NCI-H446 (cell line): ENCODE measurements around the gene NEK10.
"Not testable (repeated sequence)": the region's sequence is repeated elsewhere in the genome, so short reads cannot be mapped to it uniquely, and the experiment has no call there.

Source experiments
- DNase-seq, 2 experiments: peaks; one replicate each; lab custom pipeline; 2025; lab: John Stamatoyannopoulos, UW

Gene NEK10

DNA sequence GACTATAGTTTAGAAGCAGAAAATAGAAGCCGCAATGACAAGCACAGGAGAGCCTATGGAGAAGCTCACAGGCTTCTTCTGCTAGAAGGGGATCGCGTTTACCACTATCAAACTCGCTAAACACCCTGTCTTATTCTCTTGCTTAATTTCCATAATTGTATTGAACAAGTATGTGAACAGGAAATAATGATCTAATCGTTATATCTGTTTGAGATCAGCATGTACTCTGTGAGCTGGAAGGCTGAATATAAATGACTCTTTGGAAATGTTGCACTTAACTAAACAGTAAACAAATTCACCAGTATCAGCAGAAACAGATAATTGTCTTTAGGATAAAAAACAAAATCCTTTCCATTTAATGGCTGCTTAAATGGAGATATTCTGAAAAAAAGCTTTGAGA lies 15.0 kb downstream of the NEK10 start:
- no peak for DNase-seq

DNA sequence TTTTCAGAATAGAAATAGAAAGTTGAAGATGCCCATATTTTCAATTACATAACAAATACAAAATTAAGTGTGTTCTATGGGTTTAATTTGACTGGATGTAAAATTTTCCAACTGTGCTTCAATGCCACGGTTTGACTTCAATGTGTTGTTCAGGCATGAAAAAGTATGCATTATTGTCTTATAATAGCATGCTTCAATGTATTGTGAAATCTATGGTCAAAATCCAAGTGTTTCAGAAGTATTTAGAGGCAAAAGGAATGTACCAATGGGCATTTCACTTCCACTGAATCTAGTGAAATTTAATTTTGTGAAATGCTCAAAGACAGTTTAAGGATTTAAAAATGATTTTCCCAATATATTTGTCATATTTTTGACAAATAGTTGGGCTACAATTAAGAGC lies 16.0 kb downstream of the NEK10 start:
- no peak for DNase-seq

DNA sequence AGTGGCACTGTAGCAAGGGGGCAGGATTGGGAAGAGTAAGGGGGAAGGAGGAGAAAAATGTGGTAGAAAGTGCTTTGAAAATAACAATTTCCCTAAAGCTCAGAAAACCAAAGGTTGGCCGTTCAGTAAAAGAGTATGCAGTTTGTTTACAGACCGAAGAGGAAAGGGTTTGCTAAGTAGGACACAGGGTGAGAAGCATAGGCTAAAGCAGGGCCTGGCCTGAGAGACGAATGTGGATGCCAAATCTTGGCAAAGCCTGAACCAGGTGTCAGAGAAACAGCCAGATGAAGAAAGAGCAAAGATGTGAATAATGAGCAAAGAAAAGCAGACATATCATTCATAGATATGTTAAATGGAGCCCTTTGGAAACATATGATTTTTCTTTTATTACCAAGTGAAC lies 17.1 kb downstream of the NEK10 start:
- no peak for DNase-seq

DNA sequence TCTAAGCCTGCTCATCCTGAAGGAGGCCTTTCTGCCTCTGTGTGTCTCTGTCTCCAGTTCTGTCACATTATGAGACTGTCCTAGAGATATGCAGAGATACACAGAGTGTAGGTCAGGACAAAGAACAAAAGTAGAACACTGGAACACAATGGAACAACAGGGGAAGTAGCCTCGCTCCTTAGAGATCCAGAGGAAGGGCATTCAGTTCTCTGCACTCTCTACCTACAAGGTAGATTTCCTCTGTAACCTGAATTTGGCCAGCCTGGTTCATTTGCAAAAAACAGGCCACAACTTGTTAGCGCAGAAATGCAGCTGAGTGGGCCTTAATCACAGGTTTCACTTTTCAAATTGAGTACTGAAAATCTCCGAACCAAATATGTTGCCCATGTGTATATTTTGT lies 19.4 kb downstream of the NEK10 start:
- no peak for DNase-seq

DNA sequence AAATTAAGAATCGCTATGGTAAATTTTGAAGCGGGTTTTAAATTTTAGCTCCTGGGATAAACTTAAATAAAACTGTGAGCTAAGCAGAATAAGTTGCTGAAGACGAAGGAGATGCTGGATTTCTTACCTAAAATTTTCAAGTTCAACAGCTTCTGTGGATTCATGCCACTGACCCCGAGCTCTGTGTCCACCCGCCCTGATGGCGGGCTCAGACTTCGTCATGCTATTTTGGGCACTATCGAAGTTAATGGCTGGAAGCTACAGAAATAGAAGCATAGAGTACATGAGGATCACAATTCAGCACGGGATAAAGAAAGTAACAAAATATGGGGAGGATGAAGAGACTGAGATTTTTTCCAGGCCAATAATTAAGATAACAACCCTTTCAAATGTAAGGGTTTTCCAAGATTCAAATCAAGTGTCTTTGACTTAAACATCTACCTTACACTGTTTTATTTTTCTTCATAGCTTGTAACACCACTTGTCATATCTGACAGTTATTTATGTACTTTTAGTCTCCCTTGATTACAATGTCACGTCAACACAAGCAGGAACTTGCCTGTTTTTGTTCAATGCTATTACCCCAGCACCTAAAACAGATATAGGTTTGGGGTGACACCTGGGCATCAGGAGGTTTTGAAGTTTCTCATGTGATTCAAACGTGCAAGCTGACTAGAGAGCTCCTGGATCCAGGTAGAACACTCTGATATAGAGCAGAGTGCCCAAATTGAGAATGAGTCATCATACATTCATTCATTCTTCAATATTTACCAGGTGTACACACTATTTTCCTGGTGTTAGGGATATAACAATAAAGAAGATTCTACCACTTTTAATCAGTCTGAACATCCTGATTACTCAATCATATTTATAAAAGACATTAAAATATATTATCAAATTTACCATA lies 23.0 kb downstream of the NEK10 start:
- no peak for DNase-seq

DNA sequence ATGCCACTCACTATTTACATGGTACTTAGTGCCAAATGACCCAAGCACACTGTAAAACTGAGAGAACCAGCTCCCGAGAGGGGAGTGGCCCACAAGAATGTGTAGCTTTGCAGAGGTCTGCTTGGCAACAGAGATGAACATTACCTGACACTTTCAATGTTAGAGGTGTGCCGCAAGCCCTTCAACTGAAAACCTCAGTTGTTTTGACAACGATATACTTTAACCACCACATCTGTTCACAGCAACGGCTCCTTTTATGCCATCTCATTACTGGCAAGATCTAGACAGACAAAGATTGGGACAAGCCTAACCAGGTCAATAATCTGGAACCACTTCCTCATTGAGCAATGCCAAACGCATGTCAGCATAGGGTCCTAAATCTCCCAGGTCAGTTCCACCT lies 23.7 kb downstream of the NEK10 start:
- DNase-seq = no peak

DNA sequence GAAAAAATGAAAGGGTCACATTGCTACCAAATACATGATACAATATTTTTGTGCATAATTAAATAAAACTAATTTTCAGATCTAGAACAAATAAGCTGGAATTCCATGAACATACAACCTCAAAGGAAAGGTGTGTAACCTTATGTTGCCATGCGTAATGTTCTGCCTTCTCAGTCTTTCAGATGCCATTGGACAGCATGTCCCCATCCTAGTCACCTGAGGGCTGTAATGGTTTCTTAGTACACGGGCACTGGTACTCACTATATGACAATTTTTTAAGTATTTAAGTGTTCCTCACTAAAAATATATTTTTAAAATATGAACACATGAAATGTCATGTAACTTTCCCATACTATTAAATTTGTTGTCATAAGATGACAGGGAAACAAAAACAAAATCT lies 24.1 kb downstream of the NEK10 start:
- DNase-seq = no peak

DNA sequence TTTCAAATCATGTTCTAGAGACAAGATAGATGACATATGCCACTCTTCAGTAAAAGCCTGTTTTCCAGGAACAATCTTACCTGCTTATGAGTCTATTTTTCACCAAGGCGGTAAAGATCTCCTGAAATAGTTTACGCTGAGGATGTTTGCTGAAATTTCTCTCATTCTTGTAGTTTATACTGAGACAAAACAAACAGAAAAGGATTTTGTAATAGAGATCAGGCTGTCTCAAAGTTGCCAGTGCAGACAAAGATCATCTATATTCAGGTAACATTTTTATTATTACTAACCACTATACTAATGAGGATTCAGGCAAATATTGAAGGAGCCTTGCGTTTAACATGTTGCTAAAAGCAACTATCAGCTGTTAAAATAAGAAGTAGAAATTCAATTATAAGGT lies 25.0 kb downstream of the NEK10 start:
- no peak for DNase-seq

DNA sequence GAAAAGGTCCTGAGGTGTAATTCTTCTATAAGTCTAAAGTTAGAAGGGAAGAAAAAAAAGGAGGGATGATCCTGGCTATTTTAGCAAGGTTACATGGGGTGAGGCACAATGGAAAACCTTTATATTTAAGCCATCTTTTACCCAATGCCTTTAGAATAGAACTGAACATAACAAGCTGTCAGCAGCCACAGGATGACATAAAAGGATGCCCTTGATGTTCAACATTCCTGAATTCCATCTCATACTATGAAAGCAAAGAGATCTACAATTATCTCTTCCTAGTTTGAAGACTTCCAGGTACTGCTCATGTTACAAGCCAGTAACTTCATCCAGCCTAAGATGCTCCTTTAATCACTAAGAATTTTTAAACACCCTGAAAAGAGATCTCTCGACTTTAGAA lies 26.9 kb downstream of the NEK10 start:
- DNase-seq = no peak

DNA sequence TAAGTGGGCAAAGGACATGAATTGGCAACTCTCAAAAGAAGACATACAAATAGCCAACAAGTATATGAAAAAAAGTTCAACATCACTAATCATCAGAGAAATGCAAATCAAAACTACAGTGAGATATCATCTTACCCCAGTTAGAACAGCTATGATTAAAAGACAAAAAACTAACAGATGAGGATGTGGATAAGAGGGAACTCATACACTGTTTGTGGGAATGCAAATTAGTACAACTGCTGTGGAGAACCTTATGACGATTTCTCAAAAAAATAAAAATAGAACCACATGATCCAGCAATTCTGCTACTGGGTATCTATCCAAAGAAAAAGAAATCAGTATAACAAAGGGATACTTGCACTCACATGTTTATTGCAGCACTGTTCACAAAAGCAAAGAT lies 28.6 kb downstream of the NEK10 start:
- no peak for DNase-seq

DNA sequence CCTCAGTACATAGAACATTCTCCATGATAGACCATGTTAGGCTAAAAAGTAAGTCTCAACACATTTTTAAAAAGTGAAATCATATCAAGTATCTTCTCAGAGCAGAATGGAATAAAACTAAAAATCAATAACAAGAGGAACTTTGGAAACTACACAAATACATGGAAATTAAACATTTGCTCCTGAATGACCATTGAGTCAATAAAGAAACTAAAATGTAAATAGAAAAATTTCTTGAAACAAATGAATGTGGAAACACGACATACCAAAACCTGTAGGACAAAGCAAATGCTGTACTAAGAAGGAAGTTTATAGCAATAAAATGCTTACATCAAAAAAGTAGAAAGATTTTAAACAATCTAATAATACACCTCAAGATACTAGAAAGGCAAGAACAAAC lies 33.6 kb downstream of the NEK10 start:
- DNase-seq = no peak

DNA sequence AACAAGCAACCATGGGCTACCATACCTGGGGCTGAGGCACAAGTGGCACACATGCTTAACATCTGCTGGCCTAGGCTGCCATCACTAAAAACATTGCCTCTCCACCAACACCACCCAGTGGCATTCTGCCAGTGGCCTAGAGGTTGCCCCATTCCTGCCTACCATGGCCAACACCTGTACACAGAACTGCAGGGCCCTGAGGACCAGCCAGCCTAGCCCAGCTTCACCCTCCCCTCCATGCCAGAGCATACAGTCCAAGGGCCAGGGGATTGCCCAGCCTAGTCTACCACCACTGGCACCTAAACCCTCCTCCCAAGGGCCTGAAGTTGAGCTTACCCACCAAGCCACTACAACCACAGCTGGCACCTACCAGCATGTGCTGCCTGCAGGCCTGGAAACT lies 35.3 kb downstream of the NEK10 start:
- DNase-seq = no peak

DNA sequence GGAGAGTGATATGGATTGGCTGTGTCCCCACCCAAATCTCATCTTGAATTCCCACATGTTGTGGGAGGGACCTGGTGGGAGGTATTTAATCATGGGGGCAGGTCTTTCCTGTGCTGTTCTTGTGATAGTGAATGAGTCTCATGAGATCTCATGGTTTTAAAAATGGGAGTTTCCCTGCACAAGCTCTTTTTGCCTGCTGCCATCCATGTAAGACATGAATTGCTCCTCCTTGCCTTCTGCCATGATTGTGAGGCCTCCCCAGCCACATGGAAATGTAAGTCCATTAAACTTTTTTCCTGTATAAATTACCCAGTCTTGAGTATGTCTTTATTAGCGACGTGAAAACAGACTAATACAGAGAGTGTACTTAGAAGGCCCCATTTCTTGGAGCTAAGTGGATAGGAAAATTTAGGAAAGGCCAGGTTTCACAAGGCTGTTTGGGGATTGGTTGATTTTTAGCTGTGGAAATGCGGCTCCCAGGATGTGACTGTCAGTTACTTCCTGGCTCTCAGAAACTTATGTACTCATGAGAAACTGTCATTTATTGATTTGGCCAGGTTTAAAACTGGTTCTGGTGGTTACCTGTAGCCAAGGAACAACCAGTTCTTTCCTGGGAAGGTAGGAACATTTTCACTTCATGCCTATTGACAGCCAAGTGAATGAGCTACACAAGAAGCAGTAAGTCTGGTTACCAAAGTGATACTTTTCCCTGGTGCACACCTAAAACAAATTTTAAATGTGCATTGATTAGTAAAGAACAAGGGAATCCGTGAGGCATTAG lies 40.0 kb downstream of the NEK10 start:
- DNase-seq = not testable (repeated sequence)

DNA sequence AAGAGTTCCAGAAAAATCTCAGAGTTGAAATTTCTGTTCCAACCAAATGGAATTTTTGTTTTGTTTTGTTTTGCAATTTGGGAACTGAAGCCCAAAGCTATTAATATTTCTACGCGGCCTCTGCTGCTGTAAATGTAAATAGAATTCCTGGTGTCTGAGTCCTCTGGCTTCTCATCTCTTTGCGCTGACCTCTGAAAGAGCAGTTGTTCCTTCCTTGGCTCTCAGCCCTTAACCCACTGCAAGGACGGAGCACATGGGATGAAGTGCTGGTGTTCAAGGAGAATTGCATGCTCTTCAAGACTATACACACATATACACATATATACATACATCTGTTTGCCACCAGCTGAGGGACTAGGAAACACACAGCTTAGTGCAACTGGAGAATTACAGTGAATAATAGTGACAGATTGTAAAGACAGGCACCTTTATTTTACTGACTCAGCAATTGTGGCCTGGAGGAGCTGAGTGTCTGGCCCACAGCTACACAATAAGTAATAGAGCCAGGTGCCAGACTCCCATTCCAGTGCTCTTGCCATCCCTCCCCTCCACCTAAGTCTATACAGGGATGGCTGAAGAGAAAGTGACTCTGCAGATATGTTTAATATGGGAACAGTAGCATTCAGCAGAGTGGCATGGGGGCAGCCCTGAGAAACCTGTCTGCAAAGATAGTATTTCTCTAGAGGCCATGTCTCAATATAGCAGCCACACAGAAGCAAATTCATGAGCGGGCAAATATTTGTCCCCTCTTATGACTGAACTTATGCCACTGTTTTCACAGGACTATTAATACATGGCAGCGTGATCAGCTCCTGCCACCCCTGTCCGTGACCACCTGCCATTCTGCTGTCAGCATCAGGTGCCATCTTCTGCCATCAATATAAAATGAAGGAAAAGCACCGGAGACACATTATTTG lies 42.3 kb downstream of the NEK10 start:
- peak in 1 of 2 experiments; percentile 10 for DNase-seq

DNA sequence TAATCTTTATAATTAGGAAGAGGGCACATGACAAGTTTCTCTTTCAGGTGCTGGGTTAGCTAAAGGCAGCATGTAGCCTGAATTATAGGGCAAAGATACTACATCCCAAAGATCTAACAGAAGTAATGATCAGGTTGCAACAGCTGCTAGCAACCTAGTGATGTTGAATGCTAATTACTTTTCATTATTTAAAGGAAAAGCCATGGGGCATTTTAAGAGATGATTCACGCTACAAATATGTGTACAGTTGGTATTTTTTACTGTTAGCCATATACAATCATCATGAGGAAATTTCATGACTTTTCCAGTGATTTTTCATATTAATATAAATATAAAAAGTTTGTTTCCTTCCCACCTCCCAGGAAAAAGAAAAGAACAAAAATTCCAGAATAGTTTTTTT lies 43.0 kb downstream of the NEK10 start:
- no peak for DNase-seq

DNA sequence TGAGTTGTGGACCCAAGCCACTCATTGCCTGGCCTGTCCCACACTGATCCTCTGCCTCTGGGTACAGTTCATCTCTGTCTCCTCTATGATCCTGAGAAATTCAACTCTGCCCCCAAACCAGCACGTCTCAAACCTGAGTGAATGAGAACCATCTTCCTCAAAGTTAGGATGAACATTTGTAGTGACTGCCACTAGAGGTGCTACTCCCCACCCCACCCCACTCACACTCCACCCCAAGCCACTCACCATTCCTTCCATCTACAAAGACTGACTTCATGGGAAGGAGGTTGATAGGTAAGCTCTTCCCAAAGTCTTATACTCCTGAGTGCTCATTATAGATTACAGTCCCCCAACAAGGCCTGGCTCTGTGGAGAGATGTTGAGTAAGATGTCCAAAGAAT lies 43.8 kb downstream of the NEK10 start:
- no peak for DNase-seq

DNA sequence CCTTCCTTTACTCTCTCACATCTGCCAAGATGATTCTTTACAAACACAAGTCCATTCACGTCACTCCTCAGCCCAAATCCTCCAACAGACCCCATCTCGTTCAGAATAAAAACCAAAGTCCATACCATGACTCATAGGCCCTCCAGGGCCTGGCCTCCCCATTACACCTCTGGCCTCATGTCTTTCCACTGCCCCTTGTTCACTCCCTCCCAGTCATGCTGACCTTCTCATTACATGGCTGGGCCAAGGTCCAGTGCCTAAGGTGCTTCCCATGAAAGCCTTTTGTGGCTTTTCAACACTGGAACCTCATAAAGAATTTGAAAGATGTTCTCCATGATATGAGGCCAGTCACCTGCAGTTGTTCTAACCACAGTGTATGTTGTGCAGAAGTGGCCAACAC lies 44.5 kb downstream of the NEK10 start:
- DNase-seq = no peak

DNA sequence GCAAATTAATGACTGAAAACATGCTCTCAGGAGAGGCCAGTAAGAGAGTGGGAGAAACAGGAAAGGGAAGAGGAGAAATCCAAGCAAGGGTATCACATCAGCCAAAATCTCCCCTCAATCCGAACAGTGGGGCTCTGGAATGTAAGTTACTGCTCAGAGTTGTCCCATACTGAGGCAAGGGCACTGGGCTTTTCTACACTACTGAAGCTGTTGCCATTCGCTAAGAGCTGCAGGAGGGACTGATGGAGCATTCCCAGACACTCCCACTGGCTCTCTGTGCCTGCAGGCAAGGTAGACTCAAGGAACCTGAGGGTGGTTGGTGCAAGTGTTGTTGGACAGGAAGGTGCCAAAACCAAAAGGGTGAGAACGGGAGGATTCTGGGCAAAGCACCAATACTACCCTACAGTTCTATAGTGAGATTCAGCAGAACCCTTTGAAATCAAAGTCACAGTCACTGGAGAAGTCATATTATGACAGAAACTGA lies 46.1 kb downstream of the NEK10 start:
- no peak for DNase-seq

DNA sequence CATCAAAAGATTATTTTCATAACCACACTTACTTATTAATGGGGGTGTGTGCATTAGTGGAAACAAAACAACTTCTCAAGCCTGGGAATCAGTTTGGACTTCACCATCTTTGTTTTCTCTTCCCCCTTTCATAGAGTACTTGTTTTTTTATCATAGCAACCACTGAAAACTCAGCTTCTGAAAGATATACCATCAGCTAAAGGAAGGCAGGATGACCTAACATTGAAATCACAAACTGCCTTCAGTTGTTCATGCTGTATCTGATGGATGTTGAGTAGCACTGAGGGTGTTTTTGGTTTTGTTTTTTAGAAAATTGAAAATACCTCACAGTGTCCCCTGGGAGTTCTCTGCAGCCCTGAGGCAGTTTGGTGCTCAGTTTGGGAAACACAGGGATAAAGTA lies 46.5 kb downstream of the NEK10 start:
- no peak for DNase-seq

DNA sequence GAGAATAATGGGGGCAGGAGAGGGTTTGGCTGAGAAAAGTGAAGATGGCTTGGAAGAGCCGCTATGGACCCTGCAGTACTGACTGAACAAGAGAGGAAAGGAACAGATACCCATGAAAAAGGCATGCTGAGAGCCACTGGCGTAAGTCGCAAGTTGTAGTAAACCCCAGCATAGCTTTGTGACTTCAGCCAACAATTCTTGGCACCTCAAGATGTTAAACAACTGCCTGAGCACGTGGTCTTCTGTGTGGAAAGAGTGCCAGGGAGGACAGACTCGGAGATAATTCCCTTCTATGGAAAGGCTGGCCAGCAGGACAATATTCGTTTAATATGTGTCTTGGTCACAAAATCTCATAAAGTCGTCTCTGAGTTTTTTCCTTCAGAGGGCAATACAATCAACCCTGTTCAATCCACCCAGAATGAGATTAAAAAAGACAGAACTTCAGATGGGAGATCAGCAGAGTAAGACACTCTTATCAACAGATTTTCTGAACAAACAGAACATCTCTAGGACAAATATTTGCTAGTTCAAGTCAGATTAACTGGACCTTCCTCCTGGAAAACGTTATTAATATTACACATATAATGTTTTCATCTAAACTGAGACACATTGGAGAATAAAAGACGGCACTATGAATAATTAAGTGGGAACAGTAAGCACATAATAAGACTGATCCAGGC lies 49.2 kb downstream of the NEK10 start:
- peak in 1 of 2 experiments; percentile 60 for DNase-seq

DNA sequence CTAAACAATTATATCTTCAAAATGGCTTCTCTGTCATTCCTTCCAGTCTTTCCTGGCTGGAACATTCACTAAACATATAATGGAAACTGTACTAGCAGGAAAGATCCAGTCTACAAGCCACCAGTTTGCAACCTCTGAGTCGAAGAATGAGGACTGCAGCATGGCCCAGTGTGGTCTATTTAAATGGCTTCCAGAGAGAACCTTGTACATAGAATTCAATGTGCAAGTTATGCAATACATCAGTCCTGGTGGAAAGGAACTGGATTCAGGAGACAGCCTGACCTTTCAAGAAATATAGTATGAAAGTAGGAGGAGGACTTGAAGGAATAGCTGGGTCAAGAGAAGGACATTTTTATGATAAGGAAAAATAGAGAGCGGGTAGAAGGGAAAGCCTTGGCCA lies 49.9 kb downstream of the NEK10 start:
- no peak for DNase-seq

DNA sequence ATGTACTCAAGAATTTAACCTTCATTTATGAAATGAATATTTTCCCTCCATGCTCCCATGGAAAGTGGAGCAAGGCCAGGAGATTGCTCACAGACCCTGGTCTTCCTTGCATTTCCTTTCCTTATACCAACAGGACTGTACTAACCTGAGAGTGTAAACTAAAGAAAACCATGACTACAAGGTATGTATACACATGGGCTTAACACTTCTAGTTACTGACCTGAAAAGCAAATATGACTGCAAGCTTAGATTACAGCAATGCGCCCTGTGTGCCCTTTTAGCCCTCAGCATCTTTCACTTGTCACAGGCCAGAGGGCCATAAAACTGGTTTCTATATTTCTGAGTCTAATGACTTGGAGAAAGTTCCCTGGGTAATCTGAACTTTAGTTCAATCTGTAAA lies 52.1 kb downstream of the NEK10 start:
- DNase-seq = no peak
